Measurements from ENCODE around the gene PODNL1. TPM values are rescaled to one million over a fixed set of nuclear protein-coding genes. Genes with fewer than 3 reads are reported as not detected.

The PODNL1 gene
- total and polyA plus RNA-seq, 2 experiments from 2014 or later = 0.24 TPM; not detected in 1

DNA sequence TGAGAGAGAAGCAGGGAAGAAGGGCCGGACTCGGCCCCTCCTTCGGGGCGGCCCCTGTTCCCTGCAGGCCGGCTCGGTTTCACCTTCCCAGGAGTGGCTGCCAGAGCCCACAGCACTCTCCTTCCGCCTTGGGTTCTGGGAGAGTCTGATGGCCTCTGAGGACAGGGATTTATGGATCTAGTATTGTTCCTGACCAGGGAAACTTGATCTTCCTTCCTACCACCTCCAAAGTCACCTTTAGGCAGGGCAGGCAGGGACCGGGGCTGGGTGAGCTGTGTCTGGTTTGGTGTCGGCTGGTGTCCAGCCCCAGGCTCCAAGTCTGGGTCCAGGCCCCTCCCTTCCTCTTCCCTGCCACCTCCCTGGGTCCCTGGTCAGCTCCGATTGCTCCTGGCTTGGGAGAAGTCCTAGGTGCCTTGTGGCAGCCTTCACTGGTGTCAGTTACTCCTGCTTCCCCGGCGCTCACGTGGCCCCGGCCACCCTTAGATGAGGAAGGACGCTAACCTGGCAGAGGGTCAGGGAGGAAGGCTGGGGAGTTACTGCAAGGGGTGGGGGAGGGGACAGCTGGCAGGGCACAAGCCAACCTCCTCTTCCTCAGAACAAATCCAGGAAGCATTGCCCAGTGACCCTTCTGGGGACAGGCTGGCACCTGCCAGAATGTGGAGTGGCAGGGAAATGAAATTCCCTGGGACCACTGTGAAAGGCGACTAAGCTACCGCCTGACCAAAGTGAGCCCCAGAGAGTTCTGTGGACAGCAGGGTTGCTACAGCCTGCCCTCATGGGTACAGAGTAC lies 49.1 kb upstream of the PODNL1 start:
- TF ChIP-seq, protein P1, sequence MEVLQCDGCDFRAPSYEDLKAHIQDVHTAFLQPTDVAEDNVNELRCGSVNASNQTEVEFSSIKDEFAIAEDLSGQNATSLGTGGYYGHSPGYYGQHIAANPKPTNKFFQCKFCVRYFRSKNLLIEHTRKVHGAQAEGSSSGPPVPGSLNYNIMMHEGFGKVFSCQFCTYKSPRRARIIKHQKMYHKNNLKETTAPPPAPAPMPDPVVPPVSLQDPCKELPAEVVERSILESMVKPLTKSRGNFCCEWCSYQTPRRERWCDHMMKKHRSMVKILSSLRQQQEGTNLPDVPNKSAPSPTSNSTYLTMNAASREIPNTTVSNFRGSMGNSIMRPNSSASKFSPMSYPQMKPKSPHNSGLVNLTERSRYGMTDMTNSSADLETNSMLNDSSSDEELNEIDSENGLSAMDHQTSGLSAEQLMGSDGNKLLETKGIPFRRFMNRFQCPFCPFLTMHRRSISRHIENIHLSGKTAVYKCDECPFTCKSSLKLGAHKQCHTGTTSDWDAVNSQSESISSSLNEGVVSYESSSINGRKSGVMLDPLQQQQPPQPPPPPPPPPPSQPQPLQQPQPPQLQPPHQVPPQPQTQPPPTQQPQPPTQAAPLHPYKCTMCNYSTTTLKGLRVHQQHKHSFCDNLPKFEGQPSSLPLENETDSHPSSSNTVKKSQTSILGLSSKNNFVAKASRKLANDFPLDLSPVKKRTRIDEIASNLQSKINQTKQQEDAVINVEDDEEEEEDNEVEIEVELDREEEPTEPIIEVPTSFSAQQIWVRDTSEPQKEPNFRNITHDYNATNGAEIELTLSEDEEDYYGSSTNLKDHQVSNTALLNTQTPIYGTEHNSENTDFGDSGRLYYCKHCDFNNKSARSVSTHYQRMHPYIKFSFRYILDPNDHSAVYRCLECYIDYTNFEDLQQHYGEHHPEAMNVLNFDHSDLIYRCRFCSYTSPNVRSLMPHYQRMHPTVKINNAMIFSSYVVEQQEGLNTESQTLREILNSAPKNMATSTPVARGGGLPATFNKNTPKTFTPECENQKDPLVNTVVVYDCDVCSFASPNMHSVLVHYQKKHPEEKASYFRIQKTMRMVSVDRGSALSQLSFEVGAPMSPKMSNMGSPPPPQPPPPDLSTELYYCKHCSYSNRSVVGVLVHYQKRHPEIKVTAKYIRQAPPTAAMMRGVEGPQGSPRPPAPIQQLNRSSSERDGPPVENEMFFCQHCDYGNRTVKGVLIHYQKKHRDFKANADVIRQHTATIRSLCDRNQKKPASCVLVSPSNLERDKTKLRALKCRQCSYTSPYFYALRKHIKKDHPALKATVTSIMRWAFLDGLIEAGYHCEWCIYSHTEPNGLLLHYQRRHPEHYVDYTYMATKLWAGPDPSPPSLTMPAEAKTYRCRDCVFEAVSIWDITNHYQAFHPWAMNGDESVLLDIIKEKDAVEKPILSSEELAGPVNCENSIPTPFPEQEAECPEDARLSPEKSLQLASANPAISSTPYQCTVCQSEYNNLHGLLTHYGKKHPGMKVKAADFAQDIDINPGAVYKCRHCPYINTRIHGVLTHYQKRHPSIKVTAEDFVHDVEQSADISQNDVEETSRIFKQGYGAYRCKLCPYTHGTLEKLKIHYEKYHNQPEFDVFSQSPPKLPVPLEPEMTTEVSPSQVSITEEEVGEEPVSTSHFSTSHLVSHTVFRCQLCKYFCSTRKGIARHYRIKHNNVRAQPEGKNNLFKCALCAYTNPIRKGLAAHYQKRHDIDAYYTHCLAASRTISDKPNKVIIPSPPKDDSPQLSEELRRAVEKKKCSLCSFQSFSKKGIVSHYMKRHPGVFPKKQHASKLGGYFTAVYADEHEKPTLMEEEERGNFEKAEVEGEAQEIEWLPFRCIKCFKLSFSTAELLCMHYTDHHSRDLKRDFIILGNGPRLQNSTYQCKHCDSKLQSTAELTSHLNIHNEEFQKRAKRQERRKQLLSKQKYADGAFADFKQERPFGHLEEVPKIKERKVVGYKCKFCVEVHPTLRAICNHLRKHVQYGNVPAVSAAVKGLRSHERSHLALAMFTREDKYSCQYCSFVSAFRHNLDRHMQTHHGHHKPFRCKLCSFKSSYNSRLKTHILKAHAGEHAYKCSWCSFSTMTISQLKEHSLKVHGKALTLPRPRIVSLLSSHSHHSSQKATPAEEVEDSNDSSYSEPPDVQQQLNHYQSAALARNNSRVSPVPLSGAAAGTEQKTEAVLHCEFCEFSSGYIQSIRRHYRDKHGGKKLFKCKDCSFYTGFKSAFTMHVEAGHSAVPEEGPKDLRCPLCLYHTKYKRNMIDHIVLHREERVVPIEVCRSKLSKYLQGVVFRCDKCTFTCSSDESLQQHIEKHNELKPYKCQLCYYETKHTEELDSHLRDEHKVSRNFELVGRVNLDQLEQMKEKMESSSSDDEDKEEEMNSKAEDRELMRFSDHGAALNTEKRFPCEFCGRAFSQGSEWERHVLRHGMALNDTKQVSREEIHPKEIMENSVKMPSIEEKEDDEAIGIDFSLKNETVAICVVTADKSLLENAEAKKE (CRISPR knock-in tag; IDR thresholded peaks at IDR 0.05) = no peak
- no peak for TF ChIP-seq EZH2phosphoT487 (IDR thresholded peaks at IDR 0.05; ENCODE audit: unreplicated experiment)
- TF ChIP-seq, protein P2, sequence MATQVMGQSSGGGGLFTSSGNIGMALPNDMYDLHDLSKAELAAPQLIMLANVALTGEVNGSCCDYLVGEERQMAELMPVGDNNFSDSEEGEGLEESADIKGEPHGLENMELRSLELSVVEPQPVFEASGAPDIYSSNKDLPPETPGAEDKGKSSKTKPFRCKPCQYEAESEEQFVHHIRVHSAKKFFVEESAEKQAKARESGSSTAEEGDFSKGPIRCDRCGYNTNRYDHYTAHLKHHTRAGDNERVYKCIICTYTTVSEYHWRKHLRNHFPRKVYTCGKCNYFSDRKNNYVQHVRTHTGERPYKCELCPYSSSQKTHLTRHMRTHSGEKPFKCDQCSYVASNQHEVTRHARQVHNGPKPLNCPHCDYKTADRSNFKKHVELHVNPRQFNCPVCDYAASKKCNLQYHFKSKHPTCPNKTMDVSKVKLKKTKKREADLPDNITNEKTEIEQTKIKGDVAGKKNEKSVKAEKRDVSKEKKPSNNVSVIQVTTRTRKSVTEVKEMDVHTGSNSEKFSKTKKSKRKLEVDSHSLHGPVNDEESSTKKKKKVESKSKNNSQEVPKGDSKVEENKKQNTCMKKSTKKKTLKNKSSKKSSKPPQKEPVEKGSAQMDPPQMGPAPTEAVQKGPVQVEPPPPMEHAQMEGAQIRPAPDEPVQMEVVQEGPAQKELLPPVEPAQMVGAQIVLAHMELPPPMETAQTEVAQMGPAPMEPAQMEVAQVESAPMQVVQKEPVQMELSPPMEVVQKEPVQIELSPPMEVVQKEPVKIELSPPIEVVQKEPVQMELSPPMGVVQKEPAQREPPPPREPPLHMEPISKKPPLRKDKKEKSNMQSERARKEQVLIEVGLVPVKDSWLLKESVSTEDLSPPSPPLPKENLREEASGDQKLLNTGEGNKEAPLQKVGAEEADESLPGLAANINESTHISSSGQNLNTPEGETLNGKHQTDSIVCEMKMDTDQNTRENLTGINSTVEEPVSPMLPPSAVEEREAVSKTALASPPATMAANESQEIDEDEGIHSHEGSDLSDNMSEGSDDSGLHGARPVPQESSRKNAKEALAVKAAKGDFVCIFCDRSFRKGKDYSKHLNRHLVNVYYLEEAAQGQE (IDR thresholded peaks at IDR 0.05; ENCODE audit: unreplicated experiment) = no peak
- TF ChIP-seq EZH2 (IDR thresholded peaks at IDR 0.05; ENCODE audit: low read depth, unreplicated experiment) = no peak
- TF ChIP-seq JUNB (IDR thresholded peaks at IDR 0.05; ENCODE audit: unreplicated experiment) = no peak
- TF ChIP-seq, protein P3, sequence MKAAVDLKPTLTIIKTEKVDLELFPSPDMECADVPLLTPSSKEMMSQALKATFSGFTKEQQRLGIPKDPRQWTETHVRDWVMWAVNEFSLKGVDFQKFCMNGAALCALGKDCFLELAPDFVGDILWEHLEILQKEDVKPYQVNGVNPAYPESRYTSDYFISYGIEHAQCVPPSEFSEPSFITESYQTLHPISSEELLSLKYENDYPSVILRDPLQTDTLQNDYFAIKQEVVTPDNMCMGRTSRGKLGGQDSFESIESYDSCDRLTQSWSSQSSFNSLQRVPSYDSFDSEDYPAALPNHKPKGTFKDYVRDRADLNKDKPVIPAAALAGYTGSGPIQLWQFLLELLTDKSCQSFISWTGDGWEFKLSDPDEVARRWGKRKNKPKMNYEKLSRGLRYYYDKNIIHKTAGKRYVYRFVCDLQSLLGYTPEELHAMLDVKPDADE (IDR thresholded peaks at IDR 0.05) = no peak
- TF ChIP-seq, protein P4, sequence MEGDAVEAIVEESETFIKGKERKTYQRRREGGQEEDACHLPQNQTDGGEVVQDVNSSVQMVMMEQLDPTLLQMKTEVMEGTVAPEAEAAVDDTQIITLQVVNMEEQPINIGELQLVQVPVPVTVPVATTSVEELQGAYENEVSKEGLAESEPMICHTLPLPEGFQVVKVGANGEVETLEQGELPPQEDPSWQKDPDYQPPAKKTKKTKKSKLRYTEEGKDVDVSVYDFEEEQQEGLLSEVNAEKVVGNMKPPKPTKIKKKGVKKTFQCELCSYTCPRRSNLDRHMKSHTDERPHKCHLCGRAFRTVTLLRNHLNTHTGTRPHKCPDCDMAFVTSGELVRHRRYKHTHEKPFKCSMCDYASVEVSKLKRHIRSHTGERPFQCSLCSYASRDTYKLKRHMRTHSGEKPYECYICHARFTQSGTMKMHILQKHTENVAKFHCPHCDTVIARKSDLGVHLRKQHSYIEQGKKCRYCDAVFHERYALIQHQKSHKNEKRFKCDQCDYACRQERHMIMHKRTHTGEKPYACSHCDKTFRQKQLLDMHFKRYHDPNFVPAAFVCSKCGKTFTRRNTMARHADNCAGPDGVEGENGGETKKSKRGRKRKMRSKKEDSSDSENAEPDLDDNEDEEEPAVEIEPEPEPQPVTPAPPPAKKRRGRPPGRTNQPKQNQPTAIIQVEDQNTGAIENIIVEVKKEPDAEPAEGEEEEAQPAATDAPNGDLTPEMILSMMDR (conservative IDR thresholded peaks at IDR 0.05; ENCODE audit: low read depth in 2 of 2) = no peak
- no peak for TF ChIP-seq NANOG (IDR thresholded peaks at IDR 0.05; ENCODE audit: borderline replicate concordance)
- no peak for TF ChIP-seq STAT1 (IDR thresholded peaks at IDR 0.05; ENCODE audit: unreplicated experiment)
- H3K4me1 ChIP-seq (ENCODE audit: insufficient read depth) = peaks cover 44% of the 10 kb centered on the region
- no peaks in the 10 kb centered on the region for H3K9me2 ChIP-seq (ENCODE audit: insufficient read depth)
- peak overlapping the region; percentile 50 for H3K4me3 Mint-ChIP-seq
- H3K27me3 ChIP-seq (ENCODE audit: insufficient read depth) = no peaks in the 10 kb centered on the region
- no peaks in the 10 kb centered on the region for H4K20me1 ChIP-seq (replicated peaks; ENCODE audit: insufficient read depth)
- peaks cover 19% of the 10 kb centered on the region for H3K36me3 Mint-ChIP-seq (ENCODE audit: low read depth)
- peak overlapping the region; percentile 93 for H3K27ac Mint-ChIP-seq
- H3K4me3 ChIP-seq = peak overlapping the region; percentile 39; the same call in 1 of the 2 replicates
- no peaks in the 10 kb centered on the region; the same call in 2 of the 3 replicates for H3K9me3 Mint-ChIP-seq
- peaks cover 15% of the 10 kb centered on the region for H3F3A ChIP-seq (replicated peaks; ENCODE audit: low read depth)
- H3K27ac ChIP-seq (ENCODE audit: low read depth) = peak overlapping the region; percentile 92
- DNase-seq (ENCODE audit: low spot score) (no peak), ATAC-seq (0 out of 3 replicates have a peak, but pooled peaks have one; percentile 3)
- H3K4me2 ChIP-seq = peak overlapping the region; percentile 78
- no peak overlapping the region for H2AFZ ChIP-seq
- H3K36me3 ChIP-seq (ENCODE audit: insufficient read depth) = no peaks in the 10 kb centered on the region
- H3K79me2 ChIP-seq (replicated peaks; ENCODE audit: insufficient read depth) = no peaks in the 10 kb centered on the region
- peaks cover 54% of the 10 kb centered on the region for H3K4me1 Mint-ChIP-seq
- H3K27me3 Mint-ChIP-seq (ENCODE audit: insufficient read depth, low read depth, poor library complexity) = peaks cover 29% of the 10 kb centered on the region
